ENCODE results near the gene TBC1D3B. TPM values are rescaled to one million over a fixed set of nuclear protein-coding genes. Genes with fewer than 3 reads are reported as not detected.
A peak's percentile ranks its signal among the peaks of the same experiment; 100 is the strongest.
"Not testable (repeated sequence)": the region's sequence is repeated elsewhere in the genome, so short reads cannot be mapped to it uniquely, and the experiment has no call there.

TBC1D3B gene
- total RNA-seq, result 2.2 TPM
- long read RNA-seq, result 0 reads

DNA sequence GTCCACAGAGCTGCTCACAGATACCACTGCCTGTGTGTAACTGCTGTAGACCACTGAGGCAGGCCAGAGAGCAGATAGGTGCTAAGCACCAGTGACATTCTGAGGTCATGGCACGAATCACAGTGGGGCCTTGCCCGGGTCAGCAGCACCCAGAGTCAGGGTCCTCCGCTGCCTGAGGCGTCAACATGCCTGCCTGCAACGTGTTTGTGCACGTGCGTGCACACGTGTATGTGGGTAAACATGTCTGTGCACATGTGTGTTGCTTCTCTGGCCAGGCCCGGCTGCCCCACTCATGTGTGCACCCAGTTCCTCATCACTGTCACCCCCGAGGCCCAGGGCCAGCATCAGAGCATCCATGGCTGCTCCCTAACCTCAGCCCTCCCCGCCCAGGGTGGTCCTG, at the start of gene TBC1D3B:
Gene TBC1D3B, minus strand, starts transcription at position 101 of the 400 bp plus-strand sequence. CDS start 1,586 bp downstream, outside the sequence.
- intact Hi-C loops (cut with DNase I); ATAC-seq (ENCODE audit: poor library complexity): not testable (repeated sequence)

DNA sequence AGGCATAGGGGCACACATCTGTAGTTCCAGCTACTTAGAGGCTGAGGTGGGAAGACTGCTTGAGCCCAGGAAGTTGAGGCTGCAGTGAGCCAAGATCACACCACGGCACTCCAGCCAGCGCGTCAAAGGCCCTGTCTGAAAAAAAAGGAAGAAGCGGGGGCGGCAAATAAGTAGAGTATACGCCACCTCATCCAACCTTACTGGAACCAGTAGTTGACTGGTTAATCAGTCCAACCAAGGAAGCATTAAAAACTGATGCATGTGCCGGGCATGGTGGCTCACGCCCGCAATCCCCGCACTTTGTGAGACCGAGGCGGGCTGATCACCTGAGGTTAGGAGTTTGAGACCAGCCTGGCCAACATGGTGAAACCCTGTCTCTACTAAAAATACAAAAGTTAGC, 46.5 kb upstream of the TBC1D3B start:
- intact Hi-C loops (cut with DNase I), result not testable (repeated sequence)

More for the DNA sequence above, at the start of gene TBC1D3B:
- not testable (repeated sequence) for DNase-seq

GRCh38 chr17:36221581-36222100, 45.2 kb upstream of the TBC1D3B start:
- ATAC-seq (ENCODE audit: poor library complexity); intact Hi-C loops (cut with DNase I); DNase-seq: not testable (repeated sequence)

More for the DNA sequence above, 46.5 kb upstream of the TBC1D3B start:
- not testable (repeated sequence) for ATAC-seq (ENCODE audit: poor library complexity); DNase-seq

DNA sequence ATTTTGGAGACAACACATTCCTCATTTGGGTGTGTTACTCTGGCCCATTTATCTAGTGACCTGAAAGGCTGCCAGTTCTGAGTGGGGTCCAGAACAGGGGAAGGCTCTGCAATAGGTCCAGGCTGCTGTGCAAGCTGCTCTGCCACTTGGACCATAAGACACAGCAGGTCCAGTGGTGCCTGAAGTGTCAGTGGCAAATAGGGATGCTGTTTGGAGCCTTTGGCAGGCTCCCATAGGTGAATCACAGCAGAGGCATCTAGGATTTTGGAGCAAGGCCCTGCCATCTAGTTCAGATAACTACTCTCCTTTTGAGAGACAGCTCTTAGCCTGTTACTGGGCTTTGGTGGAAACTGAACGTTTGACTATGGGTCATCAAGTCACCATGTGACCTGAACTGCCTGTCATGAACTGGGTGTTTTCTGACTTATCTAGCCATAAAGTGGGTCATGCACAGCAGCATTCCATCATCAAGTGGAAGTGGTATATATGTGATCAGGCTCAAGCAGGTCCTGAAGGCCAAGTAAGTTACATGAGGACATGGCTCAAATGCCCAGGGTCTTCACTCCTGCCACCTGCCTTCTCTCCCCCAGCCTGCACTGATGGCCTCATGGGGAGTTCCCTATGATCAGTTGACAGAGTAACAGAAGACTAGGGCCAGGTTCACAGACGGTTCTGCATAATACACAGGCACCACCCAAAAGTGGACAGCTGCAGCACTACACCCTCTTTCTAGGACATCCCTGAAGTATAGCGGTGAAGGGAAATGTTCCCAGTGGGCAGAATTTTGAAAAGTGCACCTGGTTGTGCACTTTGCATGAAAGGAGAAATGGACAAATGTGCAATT, 44.5 kb upstream of the TBC1D3B start:
- intact Hi-C loops (cut with DNase I); DNase-seq; ATAC-seq (ENCODE audit: poor library complexity): not testable (repeated sequence)

DNA sequence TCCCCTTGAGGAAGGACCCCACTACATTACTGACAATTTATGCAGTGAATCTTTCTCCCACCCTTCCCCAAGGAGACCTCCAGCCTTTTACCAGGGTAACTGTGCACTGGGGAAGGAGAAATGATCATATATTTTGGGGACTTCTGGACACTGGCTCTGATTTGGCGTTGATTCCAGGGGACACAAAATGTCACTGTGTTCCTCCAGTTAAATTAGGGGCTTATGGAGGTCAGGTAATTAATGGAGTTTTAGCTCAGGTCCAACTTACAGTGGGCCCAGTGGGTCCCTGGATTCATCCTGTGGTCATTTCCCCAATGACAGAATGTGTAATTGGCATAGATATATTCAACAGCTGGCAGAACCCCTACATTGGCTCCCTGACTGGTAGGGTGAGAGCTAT, 43.1 kb upstream of the TBC1D3B start:
- intact Hi-C loops (cut with DNase I); DNase-seq; ATAC-seq (ENCODE audit: poor library complexity): not testable (repeated sequence)

DNA sequence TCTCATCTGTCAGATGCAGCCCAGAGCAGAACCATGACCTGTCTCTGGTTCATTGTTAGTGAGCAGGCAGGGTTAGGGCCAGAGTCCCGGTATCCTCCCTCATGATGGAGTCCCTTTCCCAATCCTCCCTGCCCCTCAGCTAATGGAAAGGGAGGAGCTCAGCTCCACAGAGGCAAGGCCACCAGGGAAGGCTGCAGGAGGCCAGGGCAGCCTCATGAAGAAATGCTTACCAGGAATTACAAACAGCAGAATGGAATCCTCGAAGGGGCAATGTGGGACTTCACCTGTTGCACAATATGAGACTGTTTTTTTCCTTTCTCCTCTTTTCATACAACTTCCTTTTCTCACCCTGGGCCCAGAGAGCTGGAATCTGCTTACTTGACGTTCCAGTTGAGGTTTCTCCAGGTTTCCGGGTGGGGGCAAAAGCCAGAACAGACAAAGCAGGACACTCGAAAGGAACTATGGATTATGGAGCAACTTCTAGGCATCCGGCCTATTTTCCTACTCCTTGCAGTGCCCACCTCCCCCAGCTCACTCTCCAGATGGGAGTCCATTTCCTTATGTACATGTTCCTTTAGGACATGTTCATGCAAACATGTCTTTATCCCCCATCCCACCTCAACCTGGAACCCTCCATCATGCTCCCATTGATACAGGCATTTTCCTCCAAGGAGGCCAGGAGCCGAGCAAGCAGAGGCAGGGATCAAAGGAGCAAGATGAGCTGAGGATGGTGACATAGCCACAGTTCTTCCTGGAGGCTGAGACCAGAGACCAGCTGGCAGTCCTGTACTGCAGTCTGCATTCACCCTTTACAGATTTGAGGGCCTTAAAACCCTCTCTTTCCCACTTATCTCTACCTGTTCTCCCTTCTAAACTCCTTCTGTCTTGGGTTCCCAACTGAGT, 39.2 kb upstream of the TBC1D3B start:
- DNase-seq; ATAC-seq (ENCODE audit: poor library complexity); intact Hi-C loops (cut with DNase I): not testable (repeated sequence)

- DNase-seq, result no peak
- intact Hi-C loops (cut with DNase I), result no loop called here
- no peak for ATAC-seq (ENCODE audit: poor library complexity)
These were observed 38.5 kb upstream of the TBC1D3B start for GRCh38 chr17:36214918-36215317.

GRCh38 chr17:36213695-36214094, 37.3 kb upstream of the TBC1D3B start:
- DNase-seq (no peak), ATAC-seq (ENCODE audit: poor library complexity) (no peak)
- intact Hi-C loops (cut with DNase I), result no loop called here

- intact Hi-C loops (cut with DNase I), result no loop called here
- ATAC-seq (ENCODE audit: poor library complexity), result no peak
- no peak for DNase-seq
These were observed 36.5 kb upstream of the TBC1D3B start for GRCh38 chr17:36212966-36213365.

DNA sequence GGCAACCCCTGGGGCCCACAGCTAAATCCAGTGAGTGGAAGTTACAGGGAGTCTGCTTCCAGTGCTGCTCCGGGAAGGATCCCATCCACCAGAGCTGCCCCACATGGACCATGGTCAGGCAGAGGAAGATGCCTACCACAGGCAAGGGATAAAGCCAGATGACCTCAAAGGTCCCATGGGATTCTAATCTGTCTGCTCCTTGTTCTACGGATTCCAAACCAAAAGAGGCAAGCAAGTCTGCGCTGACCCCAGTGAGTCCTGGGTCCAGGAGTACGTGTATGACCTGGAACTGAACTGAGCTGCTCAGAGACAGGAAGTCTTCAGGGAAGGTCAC, 35.8 kb upstream of the TBC1D3B start:
- no peak for ATAC-seq (ENCODE audit: poor library complexity)
- DNase-seq, result no peak
- intact Hi-C loops (cut with DNase I), result no loop called here

GRCh38 chr17:36211484-36212271, 35.2 kb upstream of the TBC1D3B start:
- ATAC-seq (ENCODE audit: poor library complexity); DNase-seq; intact Hi-C loops (cut with DNase I): not testable (repeated sequence)

GRCh38 chr17:36210439-36211211, 34.2 kb upstream of the TBC1D3B start, which contains the start of gene CCL4L2:
CCL4L2 (plus strand) TSS chr17:36211063.
- DNase-seq; intact Hi-C loops (cut with DNase I): not testable (repeated sequence)
- peak; percentile 74 for ATAC-seq (ENCODE audit: poor library complexity)

- intact Hi-C loops (cut with DNase I), result no loop called here
- no peak for ATAC-seq (ENCODE audit: poor library complexity)
- no peak for DNase-seq
These were observed 33.1 kb upstream of the TBC1D3B start for GRCh38 chr17:36209575-36209974.

- DNase-seq; intact Hi-C loops (cut with DNase I); ATAC-seq (ENCODE audit: poor library complexity): not testable (repeated sequence)
These were observed 30.9 kb upstream of the TBC1D3B start for GRCh38 chr17:36207383-36207782.

DNA sequence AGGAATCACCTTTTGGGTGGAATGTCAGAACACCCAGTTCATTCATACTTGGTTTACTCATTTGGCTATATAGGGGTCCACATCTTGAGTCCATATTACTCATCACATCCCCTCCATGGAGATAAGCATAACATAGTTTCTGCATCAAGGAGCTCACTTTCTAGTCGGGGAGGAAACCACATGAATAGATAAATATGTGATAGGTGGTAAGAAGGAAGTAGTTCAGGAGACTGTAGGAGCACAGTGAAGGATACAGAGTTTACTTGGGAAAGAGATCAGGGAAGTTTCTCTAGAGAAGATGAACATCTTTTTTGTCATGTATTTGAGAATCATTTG, 30.0 kb upstream of the TBC1D3B start:
- ATAC-seq (ENCODE audit: poor library complexity); DNase-seq; intact Hi-C loops (cut with DNase I): not testable (repeated sequence)

DNA sequence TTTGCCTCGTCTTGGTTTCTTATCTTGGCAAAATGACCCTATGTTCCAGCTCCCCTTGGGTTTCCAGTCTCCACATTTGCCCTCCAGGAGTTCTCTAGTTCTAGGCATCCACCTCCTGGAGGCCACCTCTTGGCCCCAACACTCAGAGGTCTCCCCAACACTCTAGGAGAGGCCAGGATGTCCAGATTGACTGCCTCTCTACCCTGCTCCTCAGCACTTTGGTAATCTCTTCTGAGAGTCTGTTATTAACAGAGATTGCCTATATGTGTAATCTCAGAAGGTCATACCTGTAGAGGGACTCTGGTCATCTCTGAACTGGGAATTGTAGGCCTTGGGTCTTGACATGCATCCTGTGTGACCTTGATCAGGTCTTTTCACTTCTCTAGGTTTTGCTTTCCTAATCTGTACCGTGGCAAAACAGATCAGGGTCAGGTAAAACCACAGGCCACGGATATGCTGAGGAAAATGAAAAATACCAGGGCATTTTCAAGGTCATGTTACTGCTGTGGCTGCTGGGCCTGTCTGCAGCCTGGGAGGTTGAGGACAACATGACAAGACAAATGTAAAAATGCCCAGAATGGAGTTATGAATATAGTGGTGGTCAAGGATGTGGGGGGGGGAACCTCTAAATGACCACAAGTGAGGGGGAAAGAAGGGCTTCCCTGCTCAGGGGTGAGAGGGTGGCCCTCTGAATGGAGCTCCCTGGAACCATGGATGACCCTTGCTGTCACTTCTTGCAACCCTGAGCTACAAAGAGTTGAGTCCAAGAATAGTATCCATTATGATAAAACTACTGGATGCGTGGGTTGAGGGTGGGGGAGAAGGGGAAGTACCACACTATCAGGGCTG, 29.4 kb upstream of the TBC1D3B start:
- intact Hi-C loops (cut with DNase I), result no loop called here
- ATAC-seq (ENCODE audit: poor library complexity), result no peak

More for the DNA sequence above, 29.4 kb upstream of the TBC1D3B start:
- DNase-seq, result no peak
